Measurements from ENCODE around the gene ZC3H7A.

The ZC3H7A gene

DNA sequence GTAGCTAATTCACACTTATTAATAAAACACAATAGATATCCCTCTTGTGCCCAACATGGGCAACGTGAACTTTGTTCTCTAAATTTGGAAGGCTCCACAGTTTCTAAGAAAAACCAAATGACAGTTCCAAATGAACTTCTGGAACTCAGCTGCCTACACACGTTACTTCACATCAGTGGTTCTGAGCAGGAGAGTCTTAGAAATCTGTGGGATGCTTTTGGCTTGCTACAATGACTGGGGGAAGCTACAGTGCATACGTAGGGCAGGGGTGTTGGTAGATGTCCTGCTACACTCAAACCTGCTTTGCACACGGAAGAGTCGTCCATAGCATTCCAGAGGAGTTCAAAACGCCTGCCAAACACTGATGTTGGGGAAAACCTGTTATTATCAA lies 62.4 kb downstream of the ZC3H7A start:
- DNase-seq = no peak

DNA sequence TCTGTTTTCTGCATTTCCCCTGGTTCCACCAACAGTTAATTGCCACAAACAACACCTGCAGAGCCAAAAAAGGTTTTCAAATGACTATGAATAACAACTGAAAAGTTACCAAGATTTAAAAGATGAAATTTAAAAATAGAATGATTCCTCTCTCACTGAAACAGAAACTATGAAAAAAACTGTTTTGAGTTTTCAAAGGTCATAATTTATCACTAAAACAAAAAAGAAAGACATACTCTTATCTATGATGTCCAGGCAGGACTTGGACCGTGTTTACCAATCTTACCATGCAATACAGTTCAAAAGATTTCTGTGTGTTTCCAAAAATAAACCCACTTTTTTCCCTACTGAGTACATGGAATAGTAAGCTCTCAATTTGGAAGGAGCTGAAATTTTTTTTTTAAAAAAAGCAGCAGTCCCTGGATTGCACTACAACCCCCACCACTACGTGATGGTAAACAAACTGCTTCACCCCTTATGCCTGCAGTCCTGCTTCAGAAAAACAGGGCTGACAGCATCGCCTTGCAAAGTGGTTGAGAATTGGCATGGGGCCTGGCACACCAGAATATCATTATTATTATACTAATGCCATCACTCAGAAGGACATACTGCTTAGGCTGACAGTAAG lies 62.9 kb downstream of the ZC3H7A start:
- DNase-seq = no peak

DNA sequence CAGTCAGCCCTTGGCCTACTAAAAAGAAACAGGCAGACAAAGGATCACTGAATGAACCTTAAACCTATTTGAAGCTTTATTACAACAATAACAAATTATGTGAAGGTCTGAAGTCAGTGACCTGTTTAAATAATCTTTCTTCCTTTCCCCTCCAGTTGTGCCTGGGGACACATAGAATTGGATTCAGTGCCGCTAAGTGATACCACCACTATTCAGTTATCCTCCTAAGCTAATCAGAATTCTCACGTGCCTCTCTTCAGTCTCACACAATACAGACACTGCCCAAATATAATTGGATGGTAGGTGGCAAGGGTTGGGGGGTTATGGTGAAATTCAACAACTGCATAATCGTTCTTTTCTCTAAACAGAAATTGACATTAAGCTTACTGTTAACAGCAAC lies 65.8 kb downstream of the ZC3H7A start:
- no peak for DNase-seq

DNA sequence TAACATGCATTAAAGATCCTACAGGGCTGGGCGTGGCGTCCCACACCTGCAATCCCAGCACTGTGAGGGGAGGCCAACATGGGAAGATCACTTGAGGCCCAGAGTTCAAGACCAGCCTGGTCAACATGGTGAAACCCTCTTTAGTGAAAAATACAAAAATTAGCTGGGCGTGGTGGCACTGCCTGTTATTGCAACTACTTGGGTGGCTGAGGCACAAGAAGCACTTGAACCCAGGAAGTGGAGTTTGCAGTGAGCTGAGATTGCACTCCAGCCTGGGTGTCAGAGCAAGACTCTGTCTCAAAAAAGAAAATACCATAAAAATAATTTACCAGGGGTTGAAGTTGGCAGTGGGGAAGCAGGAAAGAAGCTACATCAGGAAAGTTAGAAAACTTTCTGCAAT lies 67.3 kb downstream of the ZC3H7A start:
- no peak for DNase-seq

DNA sequence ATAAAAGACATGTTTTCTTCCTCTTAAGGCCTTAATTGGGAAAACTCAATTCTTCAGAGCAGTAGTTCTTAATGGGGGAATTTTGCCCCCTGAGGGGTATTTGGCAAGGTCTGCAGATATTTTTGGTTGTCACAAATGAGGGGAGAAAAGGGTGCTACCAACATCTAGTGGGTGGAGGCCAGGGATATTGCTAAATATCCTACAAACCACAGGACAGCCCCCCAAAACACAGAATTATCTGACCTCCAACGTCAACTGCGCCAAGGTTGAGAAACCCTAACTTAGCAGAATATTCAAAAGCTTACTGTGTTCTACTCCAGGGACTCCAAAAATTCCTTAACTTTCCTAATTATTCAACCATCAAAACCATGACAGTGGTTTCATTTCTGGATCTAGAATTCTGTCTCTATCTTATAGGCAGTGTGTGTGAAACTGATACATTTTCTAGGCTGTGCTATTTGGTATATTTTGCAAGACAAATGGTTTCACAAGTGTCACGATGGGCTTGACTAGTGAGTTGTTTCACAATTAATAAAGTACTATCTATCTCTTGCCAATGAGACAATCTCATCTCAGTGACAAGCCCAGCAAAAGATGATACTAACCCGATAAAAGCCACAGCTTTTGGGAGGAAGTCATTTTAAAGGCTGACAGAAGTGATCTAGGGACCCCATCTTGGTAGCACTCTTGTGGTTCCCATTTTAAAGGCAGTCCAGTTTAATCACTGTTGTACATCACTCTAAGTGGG lies 69.1 kb downstream of the ZC3H7A start:
- DNase-seq = no peak

DNA sequence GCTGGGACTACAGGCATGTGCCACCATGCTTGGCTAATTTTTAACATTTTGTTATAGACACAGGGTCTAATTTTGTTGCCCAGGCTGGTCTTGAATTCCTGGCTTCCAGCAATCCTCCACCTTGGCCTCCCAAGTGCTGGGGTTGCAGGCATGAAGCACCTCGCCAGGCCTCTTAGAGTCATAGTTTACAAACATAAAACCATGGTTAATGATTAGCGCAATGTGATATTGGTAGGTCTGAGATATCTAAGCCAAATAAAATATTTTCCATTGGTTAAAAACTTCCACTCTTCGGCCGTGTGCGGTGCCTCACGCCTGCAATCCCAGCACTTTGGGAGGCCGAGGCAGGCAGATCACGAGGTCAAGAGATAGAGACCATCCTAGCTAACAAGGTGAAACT lies 71.0 kb downstream of the ZC3H7A start:
- DNase-seq = no peak

DNA sequence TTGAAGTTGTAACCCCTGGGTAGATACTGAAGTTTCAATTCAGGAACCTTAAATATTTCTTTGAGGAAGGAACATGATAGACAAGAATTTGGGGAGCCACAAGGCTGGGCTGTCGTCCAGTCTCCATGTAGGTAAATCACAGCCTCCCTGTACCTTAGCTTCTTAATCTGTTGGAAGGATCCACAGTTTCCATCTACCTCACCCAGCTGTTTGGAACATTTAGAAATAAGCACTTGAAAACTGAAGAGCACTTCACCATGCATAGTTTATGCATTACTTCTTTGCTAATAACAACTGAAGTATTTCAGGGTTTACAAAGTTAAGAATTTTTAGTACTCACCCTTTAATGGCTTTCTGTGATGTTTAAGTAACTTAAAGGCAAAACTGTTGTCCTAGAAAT lies 71.6 kb downstream of the ZC3H7A start:
- no peak for DNase-seq

DNA sequence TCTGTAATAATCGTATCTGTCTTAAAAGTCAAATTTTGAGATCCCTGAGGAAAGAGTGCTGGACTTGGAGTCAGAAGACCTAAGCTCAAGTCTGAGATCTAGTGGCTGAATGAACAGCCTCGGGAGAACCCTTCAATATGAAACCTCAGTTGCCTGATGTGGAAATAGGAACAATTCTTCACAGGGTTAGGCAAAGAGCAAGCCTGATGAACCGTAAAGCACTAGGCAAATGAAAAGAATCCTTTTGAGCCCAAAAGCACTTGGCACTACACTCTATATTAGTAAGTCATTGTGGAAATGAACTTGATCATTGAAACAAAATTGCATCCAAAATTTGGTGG lies 74.6 kb downstream of the ZC3H7A start:
- no peak for DNase-seq

DNA sequence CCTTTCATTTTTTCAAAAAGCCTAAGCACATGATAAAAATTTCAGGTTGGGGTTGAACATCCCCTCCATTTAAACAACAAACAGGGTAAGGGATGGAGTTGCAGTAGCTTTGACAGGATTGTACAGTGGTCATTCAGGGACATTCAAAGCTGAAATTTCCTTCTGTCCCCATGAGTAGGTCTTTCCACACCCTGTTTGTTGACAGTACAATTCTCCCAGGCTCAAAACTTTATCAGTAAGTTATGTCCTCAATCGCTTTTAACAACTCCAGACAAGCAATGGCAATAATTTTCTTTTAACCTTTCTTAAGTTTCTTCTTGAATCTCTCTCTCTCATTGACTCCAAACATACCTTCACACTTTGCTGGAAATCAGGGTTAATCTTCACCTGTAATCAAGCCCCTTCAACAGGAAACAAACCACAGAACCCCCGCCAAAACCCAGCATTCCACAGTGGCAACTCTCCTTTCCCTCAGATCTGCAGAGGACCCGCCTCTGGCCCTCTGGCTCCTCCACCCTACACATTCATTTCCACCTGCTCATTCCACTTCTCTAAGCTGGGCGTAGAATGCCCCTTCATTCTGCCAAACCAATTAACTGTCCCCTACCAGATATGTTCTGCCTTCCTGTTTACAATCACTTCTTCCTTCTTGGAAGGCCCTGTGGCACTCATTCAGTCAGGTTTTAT lies 75.1 kb downstream of the ZC3H7A start:
- no peak for DNase-seq

DNA sequence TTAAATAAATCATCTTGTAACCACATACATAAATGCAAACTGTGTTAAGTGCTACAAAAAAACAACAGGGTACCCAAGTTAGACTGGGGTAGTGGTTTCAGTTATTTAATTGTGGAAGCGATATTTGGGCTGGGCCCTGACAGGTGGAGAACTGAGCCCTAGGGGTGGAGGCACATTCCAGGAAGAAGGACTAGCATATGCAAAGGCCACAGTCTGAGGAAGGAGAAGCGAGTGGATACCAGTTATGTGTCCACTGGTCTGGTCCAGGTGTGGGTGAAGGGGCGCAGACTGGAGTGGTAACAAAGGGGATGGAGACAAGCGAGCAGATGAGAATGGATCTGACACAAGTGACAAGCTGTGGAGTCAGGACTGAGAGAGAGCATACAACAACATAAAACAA lies 77.3 kb downstream of the ZC3H7A start:
- DNase-seq = no peak

DNA sequence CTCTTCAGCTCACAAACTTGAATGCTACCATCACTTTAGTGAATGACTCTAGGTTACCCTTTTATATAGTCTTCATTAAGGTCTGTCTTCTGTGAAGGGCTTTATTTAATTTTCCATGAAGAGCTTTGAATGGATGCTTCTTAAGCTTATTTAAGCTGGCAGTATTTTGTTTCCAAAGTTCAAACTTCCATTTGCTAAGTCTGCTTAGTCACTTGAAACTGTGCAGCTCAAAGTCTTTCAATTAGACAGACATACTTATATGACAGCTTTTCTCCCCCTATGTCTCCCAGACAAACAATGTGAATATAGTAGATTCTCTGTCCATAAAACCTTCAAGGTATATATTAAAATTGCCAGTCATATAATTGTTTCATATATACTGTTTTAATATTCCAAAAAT lies 77.9 kb downstream of the ZC3H7A start:
- DNase-seq = no peak

DNA sequence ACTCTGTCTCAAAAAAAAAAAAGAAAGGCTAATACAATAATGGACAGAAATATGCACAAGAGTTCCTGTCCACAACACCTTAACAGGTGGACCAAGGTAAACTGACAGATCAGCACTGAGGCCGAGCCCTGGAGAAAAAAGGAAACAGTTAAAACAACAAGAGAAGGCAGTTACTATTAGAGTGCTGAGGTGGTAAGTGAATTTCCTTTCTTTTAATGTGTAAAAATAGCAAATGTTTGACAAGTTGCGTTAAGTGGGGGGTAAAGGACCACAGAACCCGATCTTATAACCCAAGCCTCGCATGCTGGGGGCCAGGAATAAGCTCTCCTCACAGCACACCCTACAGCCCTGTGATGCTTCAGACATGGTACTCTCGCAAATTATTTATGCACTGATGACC lies 79.2 kb downstream of the ZC3H7A start:
- no peak for DNase-seq

DNA sequence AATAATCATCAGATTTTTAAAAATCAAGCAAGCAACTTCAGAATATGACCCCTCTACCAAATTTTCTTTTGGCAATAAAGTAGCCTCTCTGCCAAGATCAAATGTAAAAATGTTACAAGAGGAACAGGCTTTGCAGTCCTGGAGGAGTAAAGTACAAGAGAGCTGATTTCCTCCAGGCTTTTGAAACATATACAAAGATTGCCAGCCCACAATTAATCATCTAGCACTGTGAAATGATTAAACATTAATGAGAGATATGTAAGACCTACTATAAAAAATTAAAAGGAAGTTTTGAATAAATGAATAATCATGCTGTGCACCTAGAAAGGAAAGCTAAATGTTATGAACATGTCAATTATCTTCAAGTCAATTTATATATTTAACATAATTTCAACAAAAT lies 80.7 kb downstream of the ZC3H7A start:
- DNase-seq = no peak

DNA sequence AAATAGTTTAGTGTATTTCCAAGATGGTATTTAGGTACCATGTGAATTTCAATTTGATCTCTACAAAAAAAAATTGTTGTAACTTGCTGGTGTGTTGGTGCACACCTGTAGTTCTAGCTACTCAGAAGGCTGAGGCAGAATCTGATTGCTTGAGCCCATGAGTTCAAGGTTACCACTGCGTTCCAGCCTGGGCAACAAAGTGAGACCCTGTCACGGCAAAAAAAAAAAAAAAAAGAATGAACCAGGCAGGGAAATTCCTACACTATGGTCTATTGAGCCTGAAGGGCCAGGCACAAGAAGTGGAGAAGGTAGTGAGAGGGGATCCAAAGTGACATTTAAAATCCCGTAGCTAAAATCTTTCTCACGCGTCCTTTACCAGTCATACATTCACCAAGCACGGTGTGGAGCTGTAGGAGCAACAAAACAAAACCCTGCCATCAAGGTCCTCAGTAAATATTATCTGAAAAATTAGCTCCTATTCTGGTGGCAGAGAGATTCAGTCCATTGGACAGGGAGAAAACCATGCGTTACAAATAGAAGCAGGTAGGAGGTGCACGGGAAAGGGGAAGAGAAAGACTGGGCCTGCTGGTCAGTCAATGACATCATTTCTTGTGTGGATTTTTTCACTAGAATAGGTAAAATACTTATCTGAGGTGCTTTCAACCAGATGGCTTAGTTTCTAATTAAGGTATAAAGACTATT lies 81.7 kb downstream of the ZC3H7A start:
- DNase-seq = no peak

DNA sequence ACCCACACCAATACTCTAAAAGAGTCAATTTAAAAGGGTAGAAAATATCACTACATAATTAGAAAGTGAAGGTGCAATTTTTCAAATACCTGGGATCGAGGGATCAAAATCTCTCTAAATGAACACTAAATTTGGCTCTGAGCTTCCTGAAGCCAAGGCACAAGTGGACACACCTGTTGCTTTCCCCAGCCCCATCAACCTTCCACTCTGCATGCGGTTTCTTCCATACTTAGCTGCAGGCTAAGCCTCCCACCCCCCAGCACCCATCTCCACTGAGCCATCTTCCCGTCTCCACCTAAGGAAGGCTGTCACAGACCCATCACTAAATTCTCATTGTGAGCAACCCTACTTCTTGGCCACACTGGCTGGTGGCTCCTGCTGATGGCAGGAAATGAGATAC lies 84.9 kb downstream of the ZC3H7A start:
- DNase-seq = no peak

DNA sequence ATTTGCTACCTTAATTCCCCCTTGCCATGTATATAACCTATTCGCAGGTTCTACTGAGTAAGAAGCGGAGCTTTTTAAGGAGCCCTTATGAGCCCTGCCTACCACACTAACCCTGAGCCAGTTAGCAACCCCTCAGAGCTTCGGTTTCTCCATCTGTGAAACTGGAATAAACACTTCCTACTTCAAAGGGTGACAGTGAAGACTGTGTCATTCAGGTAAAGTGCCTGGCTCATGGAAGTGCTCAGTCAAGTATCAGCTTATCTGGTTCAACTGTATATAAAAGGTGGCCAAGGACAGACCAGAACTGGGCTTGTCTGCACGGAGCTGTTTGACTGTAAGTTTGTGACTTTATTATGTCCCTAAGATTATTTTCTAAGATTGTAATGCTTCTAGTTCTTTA lies 85.4 kb downstream of the ZC3H7A start:
- no peak for DNase-seq

DNA sequence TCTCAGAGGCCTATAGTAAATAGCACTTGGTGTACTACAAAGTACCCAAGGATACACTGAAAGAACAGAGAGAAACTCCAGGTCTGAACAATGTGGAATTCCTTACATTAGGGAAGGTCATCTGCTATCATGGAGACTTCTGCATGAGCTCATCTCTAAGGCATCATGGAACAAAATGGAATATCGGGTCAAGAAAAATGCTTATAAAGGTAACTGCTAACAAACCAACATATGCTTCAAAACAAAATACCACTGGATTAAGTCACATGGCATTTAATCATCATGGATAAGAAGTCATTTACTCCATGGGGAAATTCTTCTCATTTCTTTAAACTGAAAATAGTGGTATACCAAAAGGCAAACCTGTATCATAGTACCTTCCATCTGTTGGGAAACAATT lies 88.6 kb downstream of the ZC3H7A start:
- DNase-seq = no peak

DNA sequence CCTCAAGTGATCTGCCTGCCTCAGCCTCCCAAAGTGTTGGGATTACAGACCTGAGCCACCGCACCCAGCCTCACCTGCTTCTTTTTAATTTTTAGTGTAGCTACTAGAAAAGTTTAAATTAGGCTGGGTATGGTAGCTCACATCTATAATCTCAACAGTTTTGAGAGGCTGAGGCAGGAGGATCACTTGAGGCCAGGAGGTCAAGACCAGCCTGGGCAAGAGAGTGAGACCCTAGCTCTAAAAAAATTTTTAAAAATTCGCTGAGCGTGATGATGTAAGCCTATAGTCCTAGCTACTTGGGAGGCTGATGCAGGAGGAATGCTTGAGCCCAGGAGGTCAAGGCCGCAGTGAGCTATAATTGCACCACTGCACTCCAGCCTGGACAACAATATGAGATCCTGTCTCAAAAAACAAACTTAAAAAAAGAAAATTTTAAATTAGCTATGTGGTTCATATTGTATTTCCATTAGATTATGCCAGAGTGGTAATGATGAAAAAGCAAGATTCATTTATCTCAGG lies 89.3 kb downstream of the ZC3H7A start:
- DNase-seq = no peak

DNA sequence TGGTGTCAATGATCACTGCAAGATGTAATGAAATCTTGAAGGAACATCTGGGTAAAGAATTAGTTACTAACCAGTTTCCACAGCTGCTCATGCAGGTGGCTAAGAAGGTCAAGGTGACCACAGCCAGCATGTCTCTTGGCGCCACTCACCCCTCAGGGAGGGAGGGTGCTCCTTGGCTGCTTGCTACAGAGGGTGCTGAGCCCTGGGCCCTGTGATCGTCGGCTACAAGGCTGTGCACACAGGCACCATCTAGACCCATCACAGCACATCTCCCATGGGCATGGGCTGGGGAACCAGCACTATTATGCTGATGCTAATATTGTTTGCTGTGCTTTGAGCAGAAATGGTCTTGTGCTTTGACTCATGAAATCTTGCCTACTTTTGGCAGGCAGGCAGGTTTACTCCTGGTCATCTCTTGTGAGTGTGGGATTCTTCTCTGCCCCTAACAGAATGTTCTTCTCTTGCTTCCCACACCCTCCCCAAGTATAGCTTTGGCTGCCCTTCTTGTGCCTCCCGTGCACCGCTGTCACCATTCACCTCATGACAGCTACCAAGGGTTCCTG lies 90.8 kb downstream of the ZC3H7A start:
- no peak for DNase-seq

DNA sequence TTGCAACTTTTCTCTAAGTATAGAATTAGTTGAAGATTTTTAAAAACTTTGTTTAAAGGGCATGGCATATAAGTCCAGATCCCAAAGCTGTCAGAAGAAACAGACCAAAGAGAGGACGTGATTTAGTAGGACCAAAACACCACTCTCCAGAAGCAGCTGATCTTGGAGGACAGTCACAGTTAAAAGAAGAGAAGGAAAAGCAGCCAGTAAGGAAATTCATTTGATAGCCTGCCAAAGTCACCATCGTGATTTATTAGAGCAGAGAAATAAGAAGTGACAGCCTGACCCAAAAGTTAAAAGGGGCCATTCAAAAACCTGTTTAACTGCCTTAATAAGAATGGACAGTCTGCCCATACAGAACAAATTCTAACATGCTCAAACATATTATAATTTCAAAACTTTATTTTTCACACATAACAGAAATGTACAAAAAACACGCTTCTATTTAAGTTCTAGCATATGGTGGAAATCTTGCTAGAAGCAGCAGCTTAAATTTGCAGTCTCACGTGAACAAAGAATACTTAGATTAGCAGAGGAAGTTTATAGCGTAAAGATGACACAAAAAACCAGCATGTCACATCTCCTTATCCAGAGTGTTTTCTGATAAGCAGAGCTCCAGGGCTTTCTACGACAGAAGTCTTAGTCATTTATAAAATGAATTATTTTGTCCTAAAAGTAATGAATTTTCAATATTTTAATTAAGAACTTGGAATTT lies 91.6 kb downstream of the ZC3H7A start:
- no peak for DNase-seq

Data from activated naive CD4-positive, alpha-beta T cell (primary cell).